Prostate gland (tissue), 2 donors: Measurements from ENCODE around the gene CCDC183.

Experiments
- POLR2A ChIP-seq: fragments of 450-650 bp; IDR thresholded peaks from one replicate; pipeline ENCODE4 v1.6.1; 2016; ENCODE audit warnings: antibody characterized with exemption, mild to moderate bottlenecking
- POLR2AphosphoS5 ChIP-seq: sonication (generic); formaldehyde crosslinking; IDR thresholded peaks from one replicate; pipeline ENCODE4 v1.6.1; 2017; ENCODE audit warnings: antibody characterized with exemption
- TF ChIP-seq, protein P1 (sequence below), 4 experiments: fragments of 200-600 bp in 2 of 4; fragments of 450-650 bp in 2 of 4; sonication (generic) in 2 of 4; IDR thresholded peaks; 1 replicate in 3 of 4; 2 replicates in 1 of 4; pipeline ENCODE4 v1.5.1; 2016 to 2019; ENCODE audit warnings: antibody characterized with exemption in 4 of 4, mild to moderate bottlenecking in 2 of 4, moderate library complexity in 2 of 4

DNA sequence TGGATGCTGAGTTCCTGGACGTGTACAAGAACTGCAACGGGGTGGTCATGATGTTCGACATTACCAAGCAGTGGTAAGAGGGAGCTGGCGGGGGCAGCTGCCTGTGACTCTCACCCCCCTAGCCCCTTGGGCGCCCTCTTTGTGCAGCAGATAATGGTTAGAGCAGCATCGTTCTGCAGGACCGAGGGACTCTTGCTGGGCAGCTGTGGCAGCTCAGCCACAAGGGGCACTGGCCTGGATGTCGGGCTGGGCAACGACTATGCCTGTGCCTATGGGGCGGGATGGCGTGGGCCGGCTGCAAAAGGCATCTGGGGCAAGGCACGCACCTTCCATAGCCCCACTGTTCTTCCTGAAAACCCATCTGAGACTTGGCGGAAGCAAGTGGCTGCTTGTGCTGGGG, 33.3 kb downstream of the CCDC183 start:
- TF ChIP-seq, protein P1, sequence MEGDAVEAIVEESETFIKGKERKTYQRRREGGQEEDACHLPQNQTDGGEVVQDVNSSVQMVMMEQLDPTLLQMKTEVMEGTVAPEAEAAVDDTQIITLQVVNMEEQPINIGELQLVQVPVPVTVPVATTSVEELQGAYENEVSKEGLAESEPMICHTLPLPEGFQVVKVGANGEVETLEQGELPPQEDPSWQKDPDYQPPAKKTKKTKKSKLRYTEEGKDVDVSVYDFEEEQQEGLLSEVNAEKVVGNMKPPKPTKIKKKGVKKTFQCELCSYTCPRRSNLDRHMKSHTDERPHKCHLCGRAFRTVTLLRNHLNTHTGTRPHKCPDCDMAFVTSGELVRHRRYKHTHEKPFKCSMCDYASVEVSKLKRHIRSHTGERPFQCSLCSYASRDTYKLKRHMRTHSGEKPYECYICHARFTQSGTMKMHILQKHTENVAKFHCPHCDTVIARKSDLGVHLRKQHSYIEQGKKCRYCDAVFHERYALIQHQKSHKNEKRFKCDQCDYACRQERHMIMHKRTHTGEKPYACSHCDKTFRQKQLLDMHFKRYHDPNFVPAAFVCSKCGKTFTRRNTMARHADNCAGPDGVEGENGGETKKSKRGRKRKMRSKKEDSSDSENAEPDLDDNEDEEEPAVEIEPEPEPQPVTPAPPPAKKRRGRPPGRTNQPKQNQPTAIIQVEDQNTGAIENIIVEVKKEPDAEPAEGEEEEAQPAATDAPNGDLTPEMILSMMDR (IDR thresholded peaks at IDR 0.05) = no peak
- no peak for TF ChIP-seq POLR2A
- TF ChIP-seq POLR2AphosphoS5 = no peak
